HepG2 (cell line): ENCODE data around the gene SAMD5. TPM values are rescaled to one million over a fixed set of nuclear protein-coding genes. Genes with fewer than 3 reads are reported as not detected.
A peak's percentile ranks its signal among the peaks of the same experiment; 100 is the strongest.

Experiments used
- ATAC-seq: fragments of 200-7000 bp; cut with Tn5 transposase; 3 replicates; pipeline ENCODE4 v1.9.1; 2020; ENCODE audit warnings: mild to moderate bottlenecking, moderate library complexity
- BruUV-seq: library from RNA; stranded (reverse); fragments of 400-500 nt; replicated peaks from 2 replicates; lab custom pipeline; 2021; lab: Mats Ljungman, UMichigan
- CTCF ChIA-PET: fragments of 300-600 bp; formaldehyde crosslinking; extraction: SDS; loops from one replicate; lab custom pipeline; 2021; ENCODE audit warnings: low total read pairs, inconsistent platforms, low intra/inter-chr PET ratio; lab: Yijun Ruan, JAX
- POLR2A ChIA-PET: fragments of 350-600 bp; sonication (Branson Sonifier 250); formaldehyde crosslinking; loops from one replicate; lab custom pipeline; 2020; ENCODE audit warnings: antibody characterized with exemption, inconsistent platforms; lab: Yijun Ruan, JAX
- DNase-seq: peaks from one replicate; pipeline ENCODE4 v3.0.0-alpha.2; 2015; ENCODE audit warnings: low spot score
- FAIRE-seq: peaks from 3 replicates; lab custom pipeline; 2011; peaks lifted over from hg19 to GRCh38; lab: Jason Lieb, UNC
- H2AFZ ChIP-seq: one replicate; pipeline ENCODE4 v1.6.1; 2011; ENCODE audit warnings: low read length, inconsistent platforms
- H3K27ac ChIP-seq: fragments of 300-600 bp; 3 replicates; pipeline ENCODE4 v1.8.0; 2011; ENCODE audit warnings: mixed run types, mild to moderate bottlenecking, mixed read lengths, low read length, inconsistent platforms; ENCODE audit not compliant: insufficient read depth; ENCODE audit errors: extremely low read length
- H3K27me3 ChIP-seq, 2 experiments: fragments of 200-600 bp in 1 of 2; 2 replicates in 1 of 2; 3 replicates in 1 of 2; pipeline versions ENCODE4 v1.6.0 to v1.8.0; 2011; ENCODE audit warnings: low read length in 2 of 2, mild to moderate bottlenecking in 2 of 2, moderate library complexity in 2 of 2, inconsistent platforms in 1 of 2; ENCODE audit not compliant: insufficient read depth in 2 of 2, control insufficient read depth in 1 of 2
- H3K36me3 ChIP-seq, 2 experiments: fragments of 200-600 bp in 1 of 2; replicated peaks in 1 of 2; 2 replicates in 1 of 2; 3 replicates in 1 of 2; pipeline versions ENCODE4 v1.5.1 to v1.8.0; 2011; ENCODE audit warnings: low read length in 2 of 2, inconsistent platforms in 1 of 2; ENCODE audit not compliant: insufficient read depth in 2 of 2, control insufficient read depth in 1 of 2
- H3K4me1 ChIP-seq: 2 replicates; pipeline ENCODE4 v1.5.1; 2012; ENCODE audit warnings: low read length, inconsistent platforms; ENCODE audit not compliant: insufficient read depth
- H3K4me2 ChIP-seq: 2 replicates; pipeline ENCODE4 v1.6.0; 2011; ENCODE audit warnings: low read depth, low read length, inconsistent platforms
- H3K4me3 ChIP-seq, 3 experiments: fragments of 200-600 bp in 1 of 3; sonication (generic), shearing (Covaris generic) in 1 of 3; replicated peaks in 1 of 3; 2 replicates each; pipeline ENCODE4 v1.5.1; 2011 to 2016; ENCODE audit warnings: low read length in 3 of 3, inconsistent platforms in 2 of 3, low read depth in 2 of 3, mild to moderate bottlenecking in 2 of 3, control low read depth in 1 of 3, mixed read lengths in 1 of 3; ENCODE audit not compliant: insufficient read depth in 1 of 3
- H3K79me2 ChIP-seq: one replicate; pipeline ENCODE4 v1.6.1; 2011; ENCODE audit warnings: low read length, inconsistent platforms; ENCODE audit not compliant: insufficient read depth
- H3K9ac ChIP-seq: 2 replicates; pipeline ENCODE4 v1.6.0; 2011; ENCODE audit warnings: mild to moderate bottlenecking, low read depth, low read length, inconsistent platforms; ENCODE audit not compliant: insufficient read depth
- H3K9me3 ChIP-seq: 2 replicates; pipeline ENCODE4 v1.5.1; 2012; ENCODE audit warnings: mild to moderate bottlenecking, low read length
- H4K20me1 ChIP-seq: 2 replicates; pipeline ENCODE4 v1.6.0; 2011; ENCODE audit warnings: inconsistent platforms, mild to moderate bottlenecking, low read length, moderate library complexity; ENCODE audit not compliant: insufficient read depth
- ESRRA ChIP-seq: sonication (generic); formaldehyde crosslinking; IDR thresholded peaks from 2 replicates; pipeline ENCODE4 v1.5.1; 2020; ENCODE audit warnings: mild to moderate bottlenecking, low read depth, missing genetic modification reagents
- HDAC1 ChIP-seq: sonication (generic); formaldehyde crosslinking; IDR thresholded peaks from 2 replicates; pipeline ENCODE4 v1.5.1; 2020; ENCODE audit warnings: mild to moderate bottlenecking, missing genetic modification reagents
- HNF4A ChIP-seq: sonication (generic); formaldehyde crosslinking; IDR thresholded peaks from 2 replicates; pipeline ENCODE4 v1.4.0; 2020; ENCODE audit warnings: missing genetic modification reagents
- MYC ChIP-seq: sonication (generic); formaldehyde crosslinking; IDR thresholded peaks from 2 replicates; pipeline ENCODE4 v1.9.0; 2021; ENCODE audit warnings: missing genetic modification reagents, borderline replicate concordance
- NBN ChIP-seq: fragments of 450-650 bp; conservative IDR thresholded peaks from 2 replicates; pipeline ENCODE4 v1.6.1; 2017
- ONECUT2 ChIP-seq: sonication (generic); formaldehyde crosslinking; IDR thresholded peaks from 2 replicates; pipeline ENCODE4 v1.4.0; 2020; ENCODE audit warnings: missing genetic modification reagents
- PCBP2 ChIP-seq: fragments of 200-400 bp; formaldehyde crosslinking; optimal IDR thresholded peaks from 2 replicates; pipeline ENCODE3; 2018; ENCODE audit warnings: low read length, low read depth; ENCODE audit not compliant: poor library complexity, severe bottlenecking
- RARA ChIP-seq: IDR thresholded peaks from 2 replicates; pipeline ENCODE4 v1.6.1; 2016; ENCODE audit warnings: missing genetic modification reagents, missing compliant biosample characterization
- SP1 ChIP-seq, 2 experiments: fragments of 450-650 bp in 1 of 2; sonication (generic) in 1 of 2; formaldehyde crosslinking in 1 of 2; IDR thresholded peaks; 2 replicates each; pipeline versions ENCODE4 v1.4.0 to v1.6.1; 2016 to 2020; ENCODE audit warnings: missing genetic modification reagents in 1 of 2
- ZKSCAN1 ChIP-seq: fragments of 150-350 bp; IDR thresholded peaks from 2 replicates; pipeline ENCODE4 v1.6.1; 2014; ENCODE audit warnings: low read length
- ZNF431 ChIP-seq: sonication (generic); formaldehyde crosslinking; IDR thresholded peaks from 2 replicates; pipeline ENCODE4 v1.9.0; 2022; ENCODE audit warnings: missing genetic modification reagents, low read depth, mild to moderate bottlenecking, borderline replicate concordance
- ZNF569 ChIP-seq: sonication (generic); formaldehyde crosslinking; IDR thresholded peaks from 2 replicates; pipeline ENCODE4 v1.5.0; 2020; ENCODE audit warnings: mild to moderate bottlenecking, missing genetic modification reagents, moderate library complexity, borderline replicate concordance
- WGBS: methylation state at CpG from one replicate; pipeline ENCODE4 v1.1.6; 2017; ENCODE audit warnings: low lambda C conversion rate; 5-methylcytosine and 5-hydroxymethylcytosine counted together
- in situ Hi-C: cut with HindIII; loops from 2 replicates; pipeline ENCODE4 v1.10.0; 2017; ENCODE audit warnings: low pct_unique_long_range_greater_than_20kb; ENCODE audit not compliant: extremely low pct_ligation_motif_present
- intact Hi-C: fragments of 100-400 bp; cut with micrococcal nuclease; formaldehyde crosslinking; loops from one replicate; pipeline ENCODE4 v1.10.0; 2022; ENCODE audit not compliant: unreplicated experiment
- polyA plus RNA-seq, 8 experiments: library from polyadenylated mRNA; depleted of rRNA in 3 of 8; stranded (reverse) in 7 of 8; unstranded in 1 of 8; fragments of >200 nt; fragmentation: Illumina TruSeq in 4 of 8; extraction: Trizol in 4 of 8; gene quantifications; 2 replicates each; pipeline versions ENCODE4 v1.2.1 to v1.2.3, GENCODE V29; 2011 to 2016; ENCODE audit warnings: low read depth in 4 of 8, missing spikeins in 1 of 8, mixed read lengths in 1 of 8; ENCODE audit not compliant: insufficient read depth in 1 of 8
- total RNA-seq, 5 experiments: library from RNA; depleted of rRNA; stranded (reverse); fragments of >200 nt; fragmentation: Illumina TruSeq; extraction: Trizol; gene quantifications; 2 replicates each; pipeline ENCODE4 v1.2.3, GENCODE V29; 2016; ENCODE audit warnings: low read depth in 1 of 5
- TF ChIP-seq, protein P1 (sequence below): IDR thresholded peaks from 2 replicates; pipeline ENCODE4 v1.6.1; 2016; ENCODE audit warnings: low read depth, missing genetic modification reagents, missing compliant biosample characterization

SAMD5 gene
- total and polyA plus RNA-seq, 2 of the 13 experiments (the other 11 are each of a cell fraction or from before 2014, with no cell fraction given) = 0.02 to 0.07 TPM

DNA sequence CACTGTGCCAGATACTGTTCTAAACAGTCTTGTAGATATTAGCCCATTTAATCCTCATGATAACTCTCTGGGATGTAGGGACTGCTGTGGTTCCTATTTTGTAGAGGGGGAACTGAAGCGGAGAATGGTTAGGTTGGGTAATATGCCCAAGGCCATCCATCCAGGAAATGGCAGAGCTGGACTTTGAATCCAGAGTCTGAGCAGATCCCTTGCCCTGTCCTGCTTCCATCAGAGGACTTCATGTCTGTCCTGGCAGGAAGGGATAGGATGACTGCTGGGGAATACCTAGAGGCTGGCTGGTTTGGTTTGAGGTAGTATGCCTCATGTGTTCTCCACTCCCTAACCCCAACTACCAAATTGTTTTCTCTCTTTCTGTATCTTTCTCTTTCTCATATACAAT, 44.6 kb downstream of the SAMD5 start:
- Histone ChIP-seq H3K79me2 (no peaks in the 10 kb centered on the region), H4K20me1 (no peaks in the 10 kb centered on the region), H3K4me1 (no peaks in the 10 kb centered on the region), H3K27me3 (peaks cover 0 to 7% of the 10 kb centered on the region in 2 experiments; a peak in 1 of 5 replicates), H2AFZ (no peak overlapping the region), H3K9ac (no peak overlapping the region), H3K9me3 (no peaks in the 10 kb centered on the region), H3K4me2 (no peak overlapping the region), H3K27ac (no peak overlapping the region), H3K4me3 (no peak overlapping the region), H3K36me3 (no peaks in the 10 kb centered on the region)
- ChIA-PET CTCF (no interaction called here), POLR2A (no interaction called here)
- TF ChIP-seq PCBP2 (no peak), ZNF569 (no peak), RARA (CRISPR knock-in tag) (no peak), HNF4A (CRISPR knock-in tag) (peak; percentile 34; the same call in 1 of the 2 replicates)
- in situ Hi-C loops (no loop called here), intact Hi-C loops (no loop called here)
- BruUV-seq = no TSS peak
- no peak for FAIRE-seq
- no peak for DNase-seq
- WGBS = 31% methylated on average over 1 of the region's 1 CpG
- ATAC-seq = peak; percentile 41; the same call in 1 of the 3 replicates

DNA sequence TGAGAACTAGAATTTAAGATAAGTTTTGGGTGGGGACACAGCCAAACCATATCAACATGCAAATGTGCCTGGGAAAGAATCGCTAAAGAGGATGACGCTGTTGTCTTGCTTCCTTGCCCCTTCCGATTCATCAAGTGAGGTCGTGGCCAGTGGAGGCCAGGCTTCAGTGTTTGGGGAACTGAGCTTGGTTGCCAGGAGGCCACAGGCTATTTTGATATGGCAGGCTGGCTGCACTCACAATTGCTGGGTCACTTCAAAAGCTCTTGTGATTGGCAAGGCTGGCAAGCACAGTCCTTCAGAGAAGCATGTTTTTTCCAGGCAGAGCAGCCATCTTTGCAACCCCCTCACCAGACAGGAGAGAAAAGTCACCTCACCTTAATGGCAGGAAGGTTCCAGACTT, 45.8 kb downstream of the SAMD5 start:
- H4K20me1 ChIP-seq = no peaks in the 10 kb centered on the region
- H3K27ac ChIP-seq = no peak overlapping the region
- no TSS peak for BruUV-seq
- H3K36me3 ChIP-seq = no peaks in the 10 kb centered on the region
- no peaks in the 10 kb centered on the region for H3K4me1 ChIP-seq
- no peak for FAIRE-seq
- no peaks in the 10 kb centered on the region for H3K79me2 ChIP-seq
- WGBS = 80% methylated on average over 4 of the region's 4 CpGs
- POLR2A ChIA-PET = no interaction called here
- in situ Hi-C loops = no loop called here
- no peak overlapping the region for H2AFZ ChIP-seq
- H3K9me3 ChIP-seq = no peaks in the 10 kb centered on the region
- H3K9ac ChIP-seq = no peak overlapping the region
- no peak for DNase-seq
- H3K27me3 ChIP-seq = peaks cover 0 to 14% of the 10 kb centered on the region in 2 experiments; a peak in 1 of 5 replicates
- CTCF ChIA-PET = no interaction called here
- no peak overlapping the region for H3K4me3 ChIP-seq
- intact Hi-C loops = no loop called here
- no peak for ATAC-seq
- no peak overlapping the region for H3K4me2 ChIP-seq
- no peak for TF ChIP-seq SP1 (IDR thresholded peaks at IDR 0.05)
- no peak for TF ChIP-seq SP1 (CRISPR knock-in tag; IDR thresholded peaks at IDR 0.05)
- no peak for TF ChIP-seq ONECUT2 (CRISPR knock-in tag)
- TF ChIP-seq, protein P1, sequence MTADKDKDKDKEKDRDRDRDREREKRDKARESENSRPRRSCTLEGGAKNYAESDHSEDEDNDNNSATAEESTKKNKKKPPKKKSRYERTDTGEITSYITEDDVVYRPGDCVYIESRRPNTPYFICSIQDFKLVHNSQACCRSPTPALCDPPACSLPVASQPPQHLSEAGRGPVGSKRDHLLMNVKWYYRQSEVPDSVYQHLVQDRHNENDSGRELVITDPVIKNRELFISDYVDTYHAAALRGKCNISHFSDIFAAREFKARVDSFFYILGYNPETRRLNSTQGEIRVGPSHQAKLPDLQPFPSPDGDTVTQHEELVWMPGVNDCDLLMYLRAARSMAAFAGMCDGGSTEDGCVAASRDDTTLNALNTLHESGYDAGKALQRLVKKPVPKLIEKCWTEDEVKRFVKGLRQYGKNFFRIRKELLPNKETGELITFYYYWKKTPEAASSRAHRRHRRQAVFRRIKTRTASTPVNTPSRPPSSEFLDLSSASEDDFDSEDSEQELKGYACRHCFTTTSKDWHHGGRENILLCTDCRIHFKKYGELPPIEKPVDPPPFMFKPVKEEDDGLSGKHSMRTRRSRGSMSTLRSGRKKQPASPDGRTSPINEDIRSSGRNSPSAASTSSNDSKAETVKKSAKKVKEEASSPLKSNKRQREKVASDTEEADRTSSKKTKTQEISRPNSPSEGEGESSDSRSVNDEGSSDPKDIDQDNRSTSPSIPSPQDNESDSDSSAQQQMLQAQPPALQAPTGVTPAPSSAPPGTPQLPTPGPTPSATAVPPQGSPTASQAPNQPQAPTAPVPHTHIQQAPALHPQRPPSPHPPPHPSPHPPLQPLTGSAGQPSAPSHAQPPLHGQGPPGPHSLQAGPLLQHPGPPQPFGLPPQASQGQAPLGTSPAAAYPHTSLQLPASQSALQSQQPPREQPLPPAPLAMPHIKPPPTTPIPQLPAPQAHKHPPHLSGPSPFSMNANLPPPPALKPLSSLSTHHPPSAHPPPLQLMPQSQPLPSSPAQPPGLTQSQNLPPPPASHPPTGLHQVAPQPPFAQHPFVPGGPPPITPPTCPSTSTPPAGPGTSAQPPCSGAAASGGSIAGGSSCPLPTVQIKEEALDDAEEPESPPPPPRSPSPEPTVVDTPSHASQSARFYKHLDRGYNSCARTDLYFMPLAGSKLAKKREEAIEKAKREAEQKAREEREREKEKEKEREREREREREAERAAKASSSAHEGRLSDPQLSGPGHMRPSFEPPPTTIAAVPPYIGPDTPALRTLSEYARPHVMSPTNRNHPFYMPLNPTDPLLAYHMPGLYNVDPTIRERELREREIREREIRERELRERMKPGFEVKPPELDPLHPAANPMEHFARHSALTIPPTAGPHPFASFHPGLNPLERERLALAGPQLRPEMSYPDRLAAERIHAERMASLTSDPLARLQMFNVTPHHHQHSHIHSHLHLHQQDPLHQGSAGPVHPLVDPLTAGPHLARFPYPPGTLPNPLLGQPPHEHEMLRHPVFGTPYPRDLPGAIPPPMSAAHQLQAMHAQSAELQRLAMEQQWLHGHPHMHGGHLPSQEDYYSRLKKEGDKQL (CRISPR knock-in tag) = no peak
- no peak for TF ChIP-seq NBN
- TF ChIP-seq ZKSCAN1 = no peak
- TF ChIP-seq HDAC1 (CRISPR knock-in tag) = no peak
- no peak for TF ChIP-seq ESRRA (CRISPR knock-in tag)
- no peak for TF ChIP-seq ZNF431 (CRISPR knock-in tag)
- TF ChIP-seq MYC (CRISPR knock-in tag) = no peak
